Glomerular visceral epithelial cell (primary cell): Measurements from ENCODE around the gene KCNMA1.
"Not testable (repeated sequence)": the region's sequence is repeated elsewhere in the genome, so short reads cannot be mapped to it uniquely, and the experiment has no call there.

Experiments
- DNase-seq: peaks from one replicate; pipeline ENCODE4 v3.0.0-alpha.2; 2016; ENCODE audit errors: extremely low spot score

The KCNMA1 gene

GRCh38 chr10:77584938-77585337, 52.7 kb downstream of the KCNMA1 start:
- DNase-seq = no peak

- DNase-seq = no peak
These were observed 54.1 kb downstream of the KCNMA1 start for GRCh38 chr10:77583527-77583926.

- DNase-seq = peak; percentile 88
These were observed 54.9 kb downstream of the KCNMA1 start for GRCh38 chr10:77582710-77583115.

GRCh38 chr10:77581738-77582137, 55.9 kb downstream of the KCNMA1 start:
- no peak for DNase-seq

- no peak for DNase-seq
These were observed 57.1 kb downstream of the KCNMA1 start for GRCh38 chr10:77580482-77580881.

- peak; percentile 85 for DNase-seq
These were observed 58.9 kb downstream of the KCNMA1 start for GRCh38 chr10:77578583-77579227.

- DNase-seq = no peak
These were observed 59.9 kb downstream of the KCNMA1 start for GRCh38 chr10:77577666-77578229.

GRCh38 chr10:77576444-77577032, 61.1 kb downstream of the KCNMA1 start:
- no peak for DNase-seq

GRCh38 chr10:77576007-77576367, 61.6 kb downstream of the KCNMA1 start:
- DNase-seq = no peak

- DNase-seq = no peak
These were observed 62.2 kb downstream of the KCNMA1 start for GRCh38 chr10:77575271-77576006.

GRCh38 chr10:77574438-77574837, 63.2 kb downstream of the KCNMA1 start:
- no peak for DNase-seq

- DNase-seq = not testable (repeated sequence)
These were observed 65.1 kb downstream of the KCNMA1 start for GRCh38 chr10:77572520-77572919.

- DNase-seq = no peak
These were observed 66.1 kb downstream of the KCNMA1 start for GRCh38 chr10:77571490-77571889.

- DNase-seq = no peak
These were observed 70.6 kb downstream of the KCNMA1 start for GRCh38 chr10:77566914-77567566.

GRCh38 chr10:77566236-77566635, 71.4 kb downstream of the KCNMA1 start:
- no peak for DNase-seq

GRCh38 chr10:77565590-77566023, 72.0 kb downstream of the KCNMA1 start:
- no peak for DNase-seq

GRCh38 chr10:77564731-77565589, 72.6 kb downstream of the KCNMA1 start:
- DNase-seq = peak; percentile 81

GRCh38 chr10:77563638-77564270, 73.9 kb downstream of the KCNMA1 start:
- no peak for DNase-seq

GRCh38 chr10:77562742-77563141, 74.9 kb downstream of the KCNMA1 start:
- DNase-seq = no peak

- DNase-seq = no peak
These were observed 75.6 kb downstream of the KCNMA1 start for GRCh38 chr10:77561991-77562390.

- no peak for DNase-seq
These were observed 77.1 kb downstream of the KCNMA1 start for GRCh38 chr10:77560471-77560870.
